HepG2 (cell line): ENCODE data around the gene NDUFS2. TPM values are rescaled to one million over a fixed set of nuclear protein-coding genes. Genes with fewer than 3 reads are reported as not detected.

Source experiments
- ATRX ChIP-seq: sonication (generic); formaldehyde crosslinking; IDR thresholded peaks from 2 replicates; pipeline ENCODE4 v1.4.0; 2020; ENCODE audit warnings: missing genetic modification reagents, borderline replicate concordance
- DR1 ChIP-seq: sonication (generic); formaldehyde crosslinking; IDR thresholded peaks from 2 replicates; pipeline ENCODE4 v1.8.0; 2021; ENCODE audit warnings: mild to moderate bottlenecking, missing genetic modification reagents, inconsistent platforms
- ESRRA ChIP-seq: sonication (generic); formaldehyde crosslinking; IDR thresholded peaks from 2 replicates; pipeline ENCODE4 v1.5.1; 2020; ENCODE audit warnings: mild to moderate bottlenecking, low read depth, missing genetic modification reagents
- GLI4 ChIP-seq: sonication (generic); formaldehyde crosslinking; IDR thresholded peaks from 2 replicates; pipeline ENCODE4 v1.5.1; 2020; ENCODE audit warnings: missing genetic modification reagents, mild to moderate bottlenecking, moderate library complexity, borderline replicate concordance
- HOXA7 ChIP-seq: sonication (generic); formaldehyde crosslinking; IDR thresholded peaks from 2 replicates; pipeline ENCODE4 v1.8.1; 2022; ENCODE audit warnings: mild to moderate bottlenecking, missing genetic modification reagents, moderate library complexity
- KLF12 ChIP-seq: sonication (generic); formaldehyde crosslinking; IDR thresholded peaks from 2 replicates; pipeline ENCODE4 v1.4.0; 2020; ENCODE audit warnings: missing genetic modification reagents, borderline replicate concordance
- NCOA1 ChIP-seq: sonication (generic); formaldehyde crosslinking; IDR thresholded peaks from 2 replicates; pipeline ENCODE4 v1.9.0; 2021; ENCODE audit warnings: missing genetic modification reagents
- PRPF4 ChIP-seq: fragments of 200-400 bp; formaldehyde crosslinking; IDR thresholded peaks from 2 replicates; pipeline ENCODE4 v1.6.1; 2016; ENCODE audit warnings: low read length, low read depth; ENCODE audit not compliant: poor library complexity, severe bottlenecking
- RBM22 ChIP-seq: fragments of 200-400 bp; formaldehyde crosslinking; optimal IDR thresholded peaks from 2 replicates; pipeline ENCODE3; 2017; ENCODE audit warnings: mild to moderate bottlenecking, low read length, moderate library complexity
- SUZ12 ChIP-seq: fragments of 150-350 bp; IDR thresholded peaks from 2 replicates; pipeline ENCODE4 v1.6.1; 2014; ENCODE audit warnings: low read depth, low read length
- ZNF20 ChIP-seq: sonication (generic); formaldehyde crosslinking; IDR thresholded peaks from 2 replicates; pipeline ENCODE4 v1.4.0; 2020; ENCODE audit warnings: mild to moderate bottlenecking, moderate library complexity, missing genetic modification reagents
- ZNF251 ChIP-seq: sonication (generic); formaldehyde crosslinking; IDR thresholded peaks from 2 replicates; pipeline ENCODE4 v1.9.0; 2021; ENCODE audit warnings: mild to moderate bottlenecking, missing genetic modification reagents
- ZNF746 ChIP-seq: sonication (generic); formaldehyde crosslinking; IDR thresholded peaks from 2 replicates; pipeline ENCODE4 v1.8.0; 2022; ENCODE audit warnings: mild to moderate bottlenecking, missing genetic modification reagents
- ZNF878 ChIP-seq: sonication (generic); formaldehyde crosslinking; IDR thresholded peaks from 2 replicates; pipeline ENCODE4 v1.8.1; 2023; ENCODE audit warnings: mild to moderate bottlenecking, missing genetic modification reagents, moderate library complexity
- ZSCAN21 ChIP-seq: sonication (generic); formaldehyde crosslinking; IDR thresholded peaks from 2 replicates; pipeline ENCODE4 v1.8.0; 2022; ENCODE audit warnings: mild to moderate bottlenecking, missing genetic modification reagents, moderate library complexity, borderline replicate concordance
- polyA plus RNA-seq, 8 experiments: library from polyadenylated mRNA; depleted of rRNA in 3 of 8; stranded (reverse) in 7 of 8; unstranded in 1 of 8; fragments of >200 nt; fragmentation: Illumina TruSeq in 4 of 8; extraction: Trizol in 4 of 8; gene quantifications; 2 replicates each; pipeline versions ENCODE4 v1.2.1 to v1.2.3, GENCODE V29; 2011 to 2016; ENCODE audit warnings: low read depth in 4 of 8, missing spikeins in 1 of 8, mixed read lengths in 1 of 8; ENCODE audit not compliant: insufficient read depth in 1 of 8
- total RNA-seq, 5 experiments: library from RNA; depleted of rRNA; stranded (reverse); fragments of >200 nt; fragmentation: Illumina TruSeq; extraction: Trizol; gene quantifications; 2 replicates each; pipeline ENCODE4 v1.2.3, GENCODE V29; 2016; ENCODE audit warnings: low read depth in 1 of 5
- TF ChIP-seq, protein P1 (sequence below): sonication (generic); formaldehyde crosslinking; IDR thresholded peaks from 2 replicates; pipeline ENCODE4 v1.8.1; 2023; ENCODE audit warnings: mild to moderate bottlenecking, missing genetic modification reagents
- TF ChIP-seq, protein P2 (sequence below): sonication (generic); formaldehyde crosslinking; IDR thresholded peaks from 2 replicates; pipeline ENCODE4 v1.9.0; 2022; ENCODE audit warnings: low read depth, missing genetic modification reagents
- TF ChIP-seq, protein P3 (sequence below): sonication (generic); formaldehyde crosslinking; IDR thresholded peaks from 2 replicates; pipeline ENCODE4 v1.4.0; 2020; ENCODE audit warnings: mild to moderate bottlenecking, missing genetic modification reagents
- TF ChIP-seq, protein P4 (sequence below), 2 experiments: sonication (generic) in 1 of 2; formaldehyde crosslinking in 1 of 2; IDR thresholded peaks; 2 replicates each; pipeline versions ENCODE4 v1.4.0 to v1.6.1; 2016 to 2020; ENCODE audit warnings: borderline replicate concordance in 1 of 2, low read depth in 1 of 2, mild to moderate bottlenecking in 1 of 2, missing genetic modification reagents in 1 of 2

The NDUFS2 gene
- total and polyA plus RNA-seq, 2 of the 13 experiments (the other 11 are each of a cell fraction or from before 2014, with no cell fraction given), result 89.9 to 118 TPM

DNA sequence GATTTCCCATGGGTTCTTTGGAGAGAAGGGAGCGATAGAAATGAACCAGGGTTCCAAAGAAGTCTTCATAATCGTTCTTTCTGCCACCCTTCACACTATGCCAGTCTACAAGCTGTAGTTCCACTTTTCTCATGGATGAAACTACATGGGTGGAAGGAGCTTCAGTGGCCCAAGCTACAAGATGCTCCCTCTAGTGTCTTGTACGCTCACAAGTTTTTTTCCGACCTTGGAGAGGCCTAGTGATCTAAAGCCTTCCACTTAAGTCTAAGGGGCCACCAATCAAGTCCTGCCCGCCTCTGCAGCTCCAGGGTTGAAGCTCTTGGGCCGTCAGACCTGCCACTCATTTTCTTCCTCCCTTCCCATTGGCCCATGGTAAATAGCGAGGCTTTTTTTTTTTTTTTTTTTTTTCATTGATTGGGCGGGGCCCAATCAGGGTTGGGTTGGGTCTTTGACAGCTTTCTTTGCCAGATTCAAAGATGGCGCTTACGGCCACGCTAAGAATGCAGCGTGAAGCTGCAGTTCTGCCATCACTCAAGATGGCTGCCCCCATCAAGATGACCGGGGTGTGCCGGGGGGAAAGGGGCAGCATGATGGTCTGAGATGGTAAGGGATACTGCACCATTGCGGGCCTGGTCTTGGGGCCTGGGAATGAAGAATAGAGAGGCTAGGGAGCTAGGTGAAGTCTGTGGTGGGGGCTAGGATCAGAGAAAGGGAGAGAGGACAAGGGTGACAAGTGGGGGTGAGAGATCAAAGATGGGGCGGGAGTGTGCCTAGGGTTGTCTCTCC lies 23.6 kb downstream of the NDUFS2 start, which contains the start of gene TOMM40L (continued):
- TF ChIP-seq, protein P1, sequence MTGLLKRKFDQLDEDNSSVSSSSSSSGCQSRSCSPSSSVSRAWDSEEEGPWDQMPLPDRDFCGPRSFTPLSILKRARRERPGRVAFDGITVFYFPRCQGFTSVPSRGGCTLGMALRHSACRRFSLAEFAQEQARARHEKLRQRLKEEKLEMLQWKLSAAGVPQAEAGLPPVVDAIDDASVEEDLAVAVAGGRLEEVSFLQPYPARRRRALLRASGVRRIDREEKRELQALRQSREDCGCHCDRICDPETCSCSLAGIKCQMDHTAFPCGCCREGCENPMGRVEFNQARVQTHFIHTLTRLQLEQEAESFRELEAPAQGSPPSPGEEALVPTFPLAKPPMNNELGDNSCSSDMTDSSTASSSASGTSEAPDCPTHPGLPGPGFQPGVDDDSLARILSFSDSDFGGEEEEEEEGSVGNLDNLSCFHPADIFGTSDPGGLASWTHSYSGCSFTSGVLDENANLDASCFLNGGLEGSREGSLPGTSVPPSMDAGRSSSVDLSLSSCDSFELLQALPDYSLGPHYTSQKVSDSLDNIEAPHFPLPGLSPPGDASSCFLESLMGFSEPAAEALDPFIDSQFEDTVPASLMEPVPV, result no peak
- peak; percentile 65 for TF ChIP-seq RBM22
- TF ChIP-seq ZSCAN21 (CRISPR knock-in tag), result no peak
- no peak for TF ChIP-seq ZNF878 (CRISPR knock-in tag)
- TF ChIP-seq GLI4 (CRISPR knock-in tag), result no peak
- no peak for TF ChIP-seq DR1
- TF ChIP-seq, protein P2, sequence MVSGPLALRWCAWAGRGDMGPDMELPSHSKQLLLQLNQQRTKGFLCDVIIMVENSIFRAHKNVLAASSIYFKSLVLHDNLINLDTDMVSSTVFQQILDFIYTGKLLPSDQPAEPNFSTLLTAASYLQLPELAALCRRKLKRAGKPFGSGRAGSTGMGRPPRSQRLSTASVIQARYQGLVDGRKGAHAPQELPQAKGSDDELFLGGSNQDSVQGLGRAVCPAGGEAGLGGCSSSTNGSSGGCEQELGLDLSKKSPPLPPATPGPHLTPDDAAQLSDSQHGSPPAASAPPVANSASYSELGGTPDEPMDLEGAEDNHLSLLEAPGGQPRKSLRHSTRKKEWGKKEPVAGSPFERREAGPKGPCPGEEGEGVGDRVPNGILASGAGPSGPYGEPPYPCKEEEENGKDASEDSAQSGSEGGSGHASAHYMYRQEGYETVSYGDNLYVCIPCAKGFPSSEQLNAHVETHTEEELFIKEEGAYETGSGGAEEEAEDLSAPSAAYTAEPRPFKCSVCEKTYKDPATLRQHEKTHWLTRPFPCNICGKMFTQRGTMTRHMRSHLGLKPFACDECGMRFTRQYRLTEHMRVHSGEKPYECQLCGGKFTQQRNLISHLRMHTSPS (CRISPR knock-in tag), result no peak
- TF ChIP-seq KLF12 (CRISPR knock-in tag), result no peak
- TF ChIP-seq NCOA1 (CRISPR knock-in tag), result no peak
- no peak for TF ChIP-seq ZNF251 (CRISPR knock-in tag)
- TF ChIP-seq ZNF20 (CRISPR knock-in tag), result no peak
- TF ChIP-seq ESRRA (CRISPR knock-in tag), result 0 out of 2 replicates have a peak, but pooled peaks have one; percentile 26
- TF ChIP-seq, protein P3, sequence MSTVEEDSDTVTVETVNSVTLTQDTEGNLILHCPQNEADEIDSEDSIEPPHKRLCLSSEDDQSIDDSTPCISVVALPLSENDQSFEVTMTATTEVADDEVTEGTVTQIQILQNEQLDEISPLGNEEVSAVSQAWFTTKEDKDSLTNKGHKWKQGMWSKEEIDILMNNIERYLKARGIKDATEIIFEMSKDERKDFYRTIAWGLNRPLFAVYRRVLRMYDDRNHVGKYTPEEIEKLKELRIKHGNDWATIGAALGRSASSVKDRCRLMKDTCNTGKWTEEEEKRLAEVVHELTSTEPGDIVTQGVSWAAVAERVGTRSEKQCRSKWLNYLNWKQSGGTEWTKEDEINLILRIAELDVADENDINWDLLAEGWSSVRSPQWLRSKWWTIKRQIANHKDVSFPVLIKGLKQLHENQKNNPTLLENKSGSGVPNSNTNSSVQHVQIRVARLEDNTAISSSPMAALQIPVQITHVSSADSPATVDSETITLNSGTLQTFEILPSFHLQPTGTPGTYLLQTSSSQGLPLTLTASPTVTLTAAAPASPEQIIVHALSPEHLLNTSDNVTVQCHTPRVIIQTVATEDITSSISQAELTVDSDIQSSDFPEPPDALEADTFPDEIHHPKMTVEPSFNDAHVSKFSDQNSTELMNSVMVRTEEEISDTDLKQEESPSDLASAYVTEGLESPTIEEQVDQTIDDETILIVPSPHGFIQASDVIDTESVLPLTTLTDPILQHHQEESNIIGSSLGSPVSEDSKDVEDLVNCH (CRISPR knock-in tag), result no peak
- TF ChIP-seq PRPF4, result no peak
- TF ChIP-seq, protein P4, sequence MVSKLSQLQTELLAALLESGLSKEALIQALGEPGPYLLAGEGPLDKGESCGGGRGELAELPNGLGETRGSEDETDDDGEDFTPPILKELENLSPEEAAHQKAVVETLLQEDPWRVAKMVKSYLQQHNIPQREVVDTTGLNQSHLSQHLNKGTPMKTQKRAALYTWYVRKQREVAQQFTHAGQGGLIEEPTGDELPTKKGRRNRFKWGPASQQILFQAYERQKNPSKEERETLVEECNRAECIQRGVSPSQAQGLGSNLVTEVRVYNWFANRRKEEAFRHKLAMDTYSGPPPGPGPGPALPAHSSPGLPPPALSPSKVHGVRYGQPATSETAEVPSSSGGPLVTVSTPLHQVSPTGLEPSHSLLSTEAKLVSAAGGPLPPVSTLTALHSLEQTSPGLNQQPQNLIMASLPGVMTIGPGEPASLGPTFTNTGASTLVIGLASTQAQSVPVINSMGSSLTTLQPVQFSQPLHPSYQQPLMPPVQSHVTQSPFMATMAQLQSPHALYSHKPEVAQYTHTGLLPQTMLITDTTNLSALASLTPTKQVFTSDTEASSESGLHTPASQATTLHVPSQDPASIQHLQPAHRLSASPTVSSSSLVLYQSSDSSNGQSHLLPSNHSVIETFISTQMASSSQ (IDR thresholded peaks at IDR 0.05; ENCODE audit: low read depth), result no peak
- TF ChIP-seq, protein P4 (CRISPR knock-in tag; IDR thresholded peaks at IDR 0.05; ENCODE audit: borderline replicate concordance), result no peak
- no peak for TF ChIP-seq ATRX (CRISPR knock-in tag)
- no peak for TF ChIP-seq ZNF746 (CRISPR knock-in tag)
- TF ChIP-seq SUZ12, result no peak
- TF ChIP-seq HOXA7, result no peak
